Mammary epithelial cell (primary cell): ENCODE data around the gene SYVN1.

Experiments used
- EZH2 ChIP-seq: IDR thresholded peaks from 2 replicates; pipeline ENCODE4 v1.6.1; 2012; ENCODE audit warnings: low read length, inconsistent platforms, borderline replicate concordance
- TF ChIP-seq, protein P1 (sequence below), 2 donors: IDR thresholded peaks in 1 of 2; conservative IDR thresholded peaks in 1 of 2; 2 replicates each; pipeline ENCODE4 v1.5.1; 2011 to 2012; ENCODE audit warnings: inconsistent platforms in 2 of 2, low read length in 2 of 2, mild to moderate bottlenecking in 2 of 2, control low read depth in 1 of 2, low read depth in 1 of 2; ENCODE audit not compliant: insufficient read depth in 1 of 2; ENCODE audit errors: extremely low read depth in 1 of 2

DNA sequence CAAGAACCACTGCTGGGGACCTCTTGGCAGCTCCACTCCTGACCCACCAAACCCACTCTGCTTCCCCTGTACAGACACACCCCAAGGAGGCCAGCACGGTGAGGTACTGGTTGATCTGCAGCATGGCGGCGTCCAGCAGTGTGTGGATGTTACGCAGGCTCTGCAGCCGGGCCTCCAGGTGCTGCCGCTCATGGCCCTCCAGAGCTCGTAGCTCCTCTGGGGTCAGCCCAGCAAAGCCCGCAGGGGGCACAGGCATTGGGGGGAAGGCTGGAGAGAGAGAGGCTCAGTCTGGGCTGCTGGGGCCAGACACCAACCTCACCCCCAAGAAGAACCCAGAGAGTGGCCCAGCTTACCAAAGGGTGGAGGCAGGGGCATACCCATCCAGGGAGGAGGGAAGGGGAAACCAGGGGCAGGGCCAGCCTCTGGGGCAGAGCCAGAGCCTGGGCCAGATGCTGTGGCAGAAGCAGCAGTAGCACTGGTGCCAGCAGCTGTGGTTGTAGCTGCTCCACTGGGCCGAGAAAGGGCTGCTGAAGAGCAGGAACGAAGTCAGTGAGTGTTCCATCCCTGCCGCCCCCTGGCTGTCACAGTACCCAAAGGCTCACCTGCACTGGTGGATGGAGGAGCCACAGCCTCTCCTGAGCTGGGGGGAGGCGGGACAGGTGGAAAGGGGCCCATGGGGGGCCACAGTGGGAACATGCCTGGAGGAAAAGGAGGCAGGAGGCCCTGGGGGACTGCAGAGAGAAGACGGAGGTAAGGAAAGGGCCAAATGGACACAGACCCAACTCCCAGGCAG, 4.5 kb downstream of the SYVN1 start:
- TF ChIP-seq, protein P1, sequence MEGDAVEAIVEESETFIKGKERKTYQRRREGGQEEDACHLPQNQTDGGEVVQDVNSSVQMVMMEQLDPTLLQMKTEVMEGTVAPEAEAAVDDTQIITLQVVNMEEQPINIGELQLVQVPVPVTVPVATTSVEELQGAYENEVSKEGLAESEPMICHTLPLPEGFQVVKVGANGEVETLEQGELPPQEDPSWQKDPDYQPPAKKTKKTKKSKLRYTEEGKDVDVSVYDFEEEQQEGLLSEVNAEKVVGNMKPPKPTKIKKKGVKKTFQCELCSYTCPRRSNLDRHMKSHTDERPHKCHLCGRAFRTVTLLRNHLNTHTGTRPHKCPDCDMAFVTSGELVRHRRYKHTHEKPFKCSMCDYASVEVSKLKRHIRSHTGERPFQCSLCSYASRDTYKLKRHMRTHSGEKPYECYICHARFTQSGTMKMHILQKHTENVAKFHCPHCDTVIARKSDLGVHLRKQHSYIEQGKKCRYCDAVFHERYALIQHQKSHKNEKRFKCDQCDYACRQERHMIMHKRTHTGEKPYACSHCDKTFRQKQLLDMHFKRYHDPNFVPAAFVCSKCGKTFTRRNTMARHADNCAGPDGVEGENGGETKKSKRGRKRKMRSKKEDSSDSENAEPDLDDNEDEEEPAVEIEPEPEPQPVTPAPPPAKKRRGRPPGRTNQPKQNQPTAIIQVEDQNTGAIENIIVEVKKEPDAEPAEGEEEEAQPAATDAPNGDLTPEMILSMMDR (conservative IDR thresholded peaks at IDR 0.05 in 1 of 2, IDR thresholded peaks at IDR 0.05 in 1 of 2; ENCODE audit: extremely low read depth in 1 of 2, insufficient read depth in 1 of 2, low read depth in 1 of 2, low read length in 2 of 2), result no peak
- TF ChIP-seq EZH2, result no peak
